HT1080 (cell line): Measurements from ENCODE around the gene DNAAF6. TPM values are rescaled to one million over a fixed set of nuclear protein-coding genes. Genes with fewer than 3 reads are reported as not detected.
"Not testable (repeated sequence)": the region's sequence is repeated elsewhere in the genome, so short reads cannot be mapped to it uniquely, and the experiment has no call there.

Experiments used
- DNase-seq: peaks from one replicate; pipeline ENCODE4 v3.0.0-alpha.2; 2015; ENCODE audit warnings: low read depth
- polyA plus RNA-seq, 2 experiments: library from polyadenylated mRNA; depleted of rRNA; stranded (reverse); fragments of >200 nt; gene quantifications; 2 replicates each; pipeline ENCODE4 v1.2.3, GENCODE V29; 2015
- total RNA-seq: library from RNA; depleted of rRNA; stranded (reverse); fragments of >200 nt; shearing (Covaris generic); gene quantifications from 2 replicates; pipeline ENCODE4 v1.2.3, GENCODE V29; 2014; rRNA removed

Gene DNAAF6
- total RNA-seq = not detected in 2 replicates
- not detected in 2 replicates for polyA plus RNA-seq (2015; cell fraction: cytosol; rRNA removed)
- not detected in 2 replicates for polyA plus RNA-seq (2015; cell fraction: nucleus; rRNA removed)

DNA sequence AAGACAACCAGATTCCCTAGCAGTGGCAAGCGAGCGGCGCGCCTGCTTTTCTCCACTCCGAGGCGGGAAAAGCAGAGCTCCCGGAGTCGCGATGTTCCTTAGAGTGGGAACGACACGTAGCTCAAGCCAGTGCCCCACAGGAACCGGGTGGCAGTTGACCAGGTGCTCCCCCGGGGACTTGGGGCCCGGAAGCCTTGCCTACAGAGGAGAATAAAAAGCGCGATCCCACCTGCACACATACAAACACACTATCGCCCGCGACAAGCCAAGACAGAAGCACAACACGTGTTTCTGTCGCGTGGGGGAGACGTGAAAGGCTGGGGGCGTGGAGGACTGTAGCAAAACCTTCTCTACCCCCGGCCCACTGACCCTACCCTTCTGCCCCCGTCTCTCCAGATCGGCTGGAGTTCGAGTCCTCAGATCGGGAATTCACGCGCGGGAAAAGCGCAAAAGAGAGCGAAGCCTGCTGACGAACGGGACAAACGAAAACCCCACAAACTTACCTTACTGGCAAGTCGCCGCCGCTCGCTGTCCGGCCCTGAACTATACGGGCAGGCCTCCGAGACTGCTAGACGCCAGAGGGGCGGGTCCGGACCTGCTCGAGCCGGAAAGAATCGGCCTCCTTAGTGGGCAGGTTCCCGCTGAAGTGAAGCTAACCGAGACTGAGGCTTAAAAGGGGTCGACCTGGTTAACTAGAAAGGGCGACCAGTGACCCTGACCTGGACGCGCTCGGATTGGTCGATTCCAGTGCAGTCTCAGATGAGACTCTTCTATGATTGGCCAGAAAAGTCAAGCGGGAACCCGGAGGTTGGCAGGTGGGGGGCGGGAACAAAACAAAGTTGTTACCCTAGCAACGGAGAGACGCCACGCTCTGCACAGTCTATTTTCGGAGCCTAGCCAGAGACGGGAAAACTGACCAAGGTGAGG, at the start of gene DNAAF6, which contains the start of gene NUP62CL:
TSS of gene DNAAF6 (plus strand) at position 842 of the 927 bp plus-strand sequence. CDS start 6,265 bp downstream, outside the sequence.
TSS of gene NUP62CL (minus strand) at position 664 of the 927 bp plus-strand sequence. CDS start 31,287 bp downstream, outside the sequence.
- DNase-seq = no peak

DNA sequence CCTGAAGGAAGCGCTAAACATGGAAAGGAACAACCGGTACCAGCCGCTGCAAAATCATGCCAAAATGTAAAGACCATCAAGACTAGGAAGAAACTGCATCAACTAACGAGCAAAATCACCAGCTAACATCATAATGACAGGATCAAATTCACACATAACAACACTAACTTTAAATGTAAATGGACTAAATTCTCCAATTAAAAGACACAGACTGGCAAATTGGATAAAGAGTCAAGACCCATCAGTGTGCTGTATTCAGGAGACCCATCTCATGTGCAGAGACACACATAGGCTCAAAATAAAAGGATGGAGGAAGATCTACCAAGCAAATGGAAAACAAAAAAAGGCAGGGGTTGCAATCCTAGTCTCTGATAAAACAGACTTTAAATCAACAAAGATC, 48.8 kb upstream of the DNAAF6 start:
- not testable (repeated sequence) for DNase-seq

DNA sequence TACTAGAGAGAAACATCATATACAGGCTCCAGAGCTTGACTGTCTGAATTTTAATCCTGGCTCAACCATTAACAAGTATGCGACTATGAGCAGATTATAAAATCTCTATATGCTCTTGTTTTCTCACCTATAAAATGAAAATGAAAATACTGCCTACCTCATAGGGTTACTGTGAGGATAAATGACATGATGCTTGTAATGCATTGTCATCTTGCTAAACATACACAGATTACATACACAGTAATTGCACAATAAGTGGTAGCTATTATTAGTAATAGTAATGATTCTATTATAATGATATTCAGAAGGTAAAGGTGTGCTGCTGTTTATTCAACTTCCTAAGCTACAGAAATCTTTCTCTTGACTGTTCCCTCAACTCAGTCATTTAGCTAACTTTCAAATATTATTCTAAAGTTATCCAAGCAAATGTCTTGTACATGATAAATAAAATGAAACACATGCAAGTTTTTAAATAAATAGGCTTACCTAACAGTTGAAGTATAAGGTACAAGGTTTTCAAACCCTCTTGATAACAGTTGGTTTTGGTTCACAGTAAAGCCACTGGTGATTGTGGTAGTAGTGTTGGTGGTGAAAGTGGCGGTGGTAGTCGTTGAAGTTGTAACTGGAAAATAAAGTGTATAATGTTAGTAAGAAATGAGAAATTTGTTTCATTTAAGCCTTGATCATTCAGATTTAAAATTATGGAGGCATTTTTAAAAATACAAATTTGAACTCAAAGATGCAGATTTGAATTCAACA, 39.1 kb upstream of the DNAAF6 start:
- no peak for DNase-seq

DNA sequence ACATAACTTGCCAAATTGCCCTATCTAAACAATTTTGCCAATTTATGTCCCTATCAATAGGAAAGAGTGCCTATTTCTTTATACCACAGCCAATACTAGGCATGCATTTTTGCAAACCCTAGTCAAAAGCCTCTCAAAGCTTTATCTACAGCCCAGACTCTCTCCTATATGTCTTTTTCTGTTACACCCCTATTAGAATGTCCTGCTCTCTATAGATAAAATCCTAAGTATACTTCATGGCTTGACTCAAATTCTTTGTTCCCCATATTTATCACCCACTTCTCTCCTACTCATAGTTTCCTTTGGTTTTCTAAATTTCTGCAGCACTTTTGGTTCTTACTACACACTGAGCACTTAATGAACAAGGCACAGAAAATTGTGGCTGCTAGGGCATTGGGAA, 38.2 kb upstream of the DNAAF6 start:
- no peak for DNase-seq

DNA sequence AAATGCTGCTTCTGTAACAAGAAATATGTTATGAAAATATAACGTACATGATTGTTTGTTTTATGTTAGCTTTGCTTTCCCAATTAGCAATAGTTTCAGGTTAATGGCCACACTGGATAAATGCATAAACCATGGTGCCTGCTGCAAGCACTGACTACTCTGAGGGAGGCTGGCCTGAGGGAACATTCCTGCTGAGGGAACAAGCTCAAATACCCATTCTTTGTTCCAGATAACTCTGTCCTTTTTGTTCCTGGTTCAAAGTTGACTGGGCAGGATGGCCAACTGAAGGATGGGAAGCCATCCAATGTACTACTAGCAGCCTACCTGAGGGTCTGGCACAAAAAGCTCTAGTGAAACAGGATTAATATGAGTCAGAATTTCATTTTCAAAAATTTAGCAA, 37.7 kb upstream of the DNAAF6 start:
- DNase-seq = no peak

DNA sequence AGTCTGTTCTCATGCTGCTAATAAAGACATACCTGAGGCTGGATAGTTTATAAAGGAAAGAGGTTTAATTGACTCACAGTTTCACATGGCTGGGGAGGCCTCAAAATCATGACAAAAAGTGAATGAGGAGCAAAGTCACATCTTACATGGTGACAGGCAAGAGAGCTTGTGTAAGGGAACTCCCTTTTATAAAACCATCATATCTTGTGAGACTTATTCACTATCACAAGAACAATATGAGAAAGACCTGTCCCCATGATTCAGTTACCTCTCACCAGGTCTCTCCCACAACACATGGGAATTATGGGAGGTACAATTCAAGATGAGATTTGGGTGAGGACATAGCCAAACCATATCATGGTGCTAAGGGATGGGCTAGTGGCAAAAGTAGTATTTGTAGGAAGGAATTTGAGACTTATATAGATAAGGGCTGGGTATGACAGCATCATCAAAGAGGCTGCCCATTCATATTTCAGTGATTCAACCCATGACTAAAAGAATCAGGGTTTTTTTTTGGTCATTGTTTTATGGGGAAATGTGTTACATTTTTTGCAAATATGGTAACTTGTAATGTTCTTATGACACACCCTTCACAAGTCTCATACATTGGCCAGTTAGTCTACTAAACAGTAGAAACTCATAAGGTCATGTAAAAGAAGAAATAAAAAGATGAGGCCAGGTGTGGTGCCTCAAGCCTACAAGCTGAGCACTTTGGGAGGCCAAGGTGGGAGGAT, 34.9 kb upstream of the DNAAF6 start:
- DNase-seq = no peak

DNA sequence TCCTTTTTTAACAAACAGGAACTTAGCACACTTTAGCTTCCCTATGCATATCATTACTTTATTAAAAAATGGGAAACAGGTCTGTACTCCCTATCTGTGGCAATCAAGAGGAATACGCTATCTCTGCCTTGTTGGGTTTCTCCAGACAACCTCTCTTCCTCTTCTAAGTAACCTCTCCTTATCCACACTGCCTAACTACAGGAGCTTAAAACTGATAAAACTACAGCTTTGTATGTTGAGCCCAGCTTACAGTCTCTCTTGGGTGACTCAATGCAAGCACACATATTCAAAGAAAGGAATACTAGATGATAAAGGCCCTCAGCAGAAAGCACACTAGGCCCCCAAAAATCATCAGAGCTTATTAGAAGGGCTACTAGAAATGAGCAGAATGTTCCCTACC, 9.1 kb upstream of the DNAAF6 start:
- DNase-seq = no peak

DNA sequence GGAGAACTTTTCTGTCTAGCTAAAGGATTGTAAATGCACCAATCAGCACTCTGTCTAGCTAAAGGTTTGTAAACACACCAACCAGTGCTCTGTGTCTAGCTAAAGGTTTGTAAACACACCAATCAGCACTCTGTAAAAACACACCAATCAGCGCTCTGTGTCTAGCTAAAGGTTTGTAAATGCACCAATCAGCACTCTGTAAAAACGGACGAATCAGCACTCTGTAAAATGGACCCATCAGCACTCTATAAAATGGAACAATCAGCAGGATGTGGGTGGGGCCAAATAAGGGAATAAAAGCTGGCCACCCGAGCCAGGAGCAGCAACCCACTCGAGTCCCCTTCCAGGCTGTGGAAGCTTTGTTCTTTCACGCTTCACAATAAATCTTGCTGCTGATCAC, 8.3 kb upstream of the DNAAF6 start:
- DNase-seq = not testable (repeated sequence)

DNA sequence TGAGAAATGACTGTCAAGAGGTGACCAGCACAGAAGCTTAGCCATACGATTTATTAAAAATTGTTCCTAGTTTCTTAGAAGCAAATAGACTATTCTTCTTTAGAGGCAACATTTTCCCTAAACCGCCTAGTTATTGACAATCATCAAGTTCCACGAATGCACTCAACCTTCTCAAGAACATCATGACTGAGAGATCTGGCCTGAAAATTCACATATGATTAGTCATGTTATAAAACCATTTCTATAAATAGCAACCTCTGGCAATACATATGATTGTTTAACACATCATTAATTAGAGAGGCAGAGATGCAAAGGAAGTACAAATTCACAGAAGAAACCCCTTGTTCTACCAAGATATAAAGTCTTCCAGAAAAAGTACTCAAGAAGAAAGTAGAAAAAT, 6.9 kb upstream of the DNAAF6 start:
- no peak for DNase-seq

DNA sequence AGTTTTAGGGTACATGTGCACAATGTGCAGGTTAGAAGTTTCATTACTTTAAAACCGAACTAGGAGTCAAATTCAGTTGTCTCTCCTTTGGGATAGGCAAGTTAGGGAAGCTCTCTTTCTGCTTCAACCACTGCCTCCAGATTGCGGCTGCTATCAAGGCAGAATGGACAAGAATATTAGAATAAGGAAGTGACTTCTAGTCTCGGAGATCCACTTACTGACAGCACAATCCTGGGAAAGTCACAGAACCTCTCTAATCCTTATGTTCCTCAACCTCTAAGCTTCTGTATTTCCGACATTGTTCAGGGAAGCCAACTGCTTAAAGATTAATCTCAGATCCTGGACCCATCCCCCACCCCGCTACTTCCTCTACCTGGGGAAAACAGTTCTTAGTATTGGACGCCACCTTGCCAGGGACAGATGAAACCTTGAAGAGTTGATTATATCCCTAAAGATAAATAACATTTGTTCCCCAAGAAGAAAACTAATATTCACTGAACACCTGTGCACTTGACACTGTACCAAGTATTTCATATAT, 2.3 kb upstream of the DNAAF6 start:
- DNase-seq = no peak

DNA sequence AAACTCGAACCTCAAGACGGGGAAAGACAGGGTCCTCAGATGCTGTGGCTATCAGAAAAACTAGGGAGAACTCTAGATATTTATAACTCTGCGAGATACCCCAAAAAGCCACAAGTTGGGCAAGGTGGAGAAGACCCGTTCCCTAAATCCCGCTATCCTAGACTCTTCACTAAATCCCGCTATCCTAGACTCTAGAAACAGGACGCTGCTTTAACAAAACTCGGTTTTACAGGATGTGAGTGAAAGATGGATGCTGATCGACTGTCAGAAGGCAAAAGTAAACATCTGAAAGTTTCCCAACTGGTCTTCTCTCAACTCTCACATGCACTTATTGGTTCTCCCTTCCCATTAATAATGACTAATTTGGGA, 270 bp downstream of the DNAAF6 start:
- no peak for DNase-seq

DNA sequence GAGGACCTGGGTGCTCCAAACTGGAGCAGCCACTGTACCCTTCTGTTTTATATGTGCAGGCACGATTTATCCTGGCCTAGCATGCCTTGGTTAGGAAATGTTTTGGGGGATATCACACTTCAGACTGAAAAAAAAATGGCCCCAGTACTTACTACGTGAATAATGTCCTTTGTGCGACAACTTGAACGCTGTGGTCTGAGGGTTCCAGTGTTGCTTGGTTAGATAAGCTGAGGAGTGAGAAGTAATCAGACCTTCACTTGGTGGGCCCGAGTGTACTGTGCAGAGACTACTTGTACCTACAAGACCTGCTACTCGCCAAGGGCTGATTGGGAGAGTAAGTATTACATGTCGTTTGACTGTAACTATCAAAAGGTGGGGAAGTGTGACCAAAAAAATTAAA, 678 bp downstream of the DNAAF6 start:
- DNase-seq = no peak

DNA sequence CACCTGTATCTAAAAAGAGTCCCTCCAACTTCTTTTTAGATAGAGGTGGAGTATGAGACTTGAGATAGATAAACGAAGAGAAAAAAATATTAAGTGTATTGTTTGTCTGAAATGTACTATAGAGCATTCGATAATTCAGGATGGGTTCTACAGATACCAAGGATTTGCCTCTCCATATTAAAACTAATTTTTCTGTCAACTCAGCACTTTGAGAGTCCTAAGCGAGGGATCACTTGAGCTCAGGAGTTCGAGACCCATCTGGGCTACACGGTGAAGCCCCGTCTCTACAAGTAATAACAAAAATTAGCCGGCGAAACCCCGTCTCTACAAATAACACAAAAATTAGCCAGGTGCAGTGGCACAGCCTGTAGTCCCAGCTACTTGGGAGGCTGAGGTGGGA, 1.5 kb downstream of the DNAAF6 start:
- DNase-seq = no peak

DNA sequence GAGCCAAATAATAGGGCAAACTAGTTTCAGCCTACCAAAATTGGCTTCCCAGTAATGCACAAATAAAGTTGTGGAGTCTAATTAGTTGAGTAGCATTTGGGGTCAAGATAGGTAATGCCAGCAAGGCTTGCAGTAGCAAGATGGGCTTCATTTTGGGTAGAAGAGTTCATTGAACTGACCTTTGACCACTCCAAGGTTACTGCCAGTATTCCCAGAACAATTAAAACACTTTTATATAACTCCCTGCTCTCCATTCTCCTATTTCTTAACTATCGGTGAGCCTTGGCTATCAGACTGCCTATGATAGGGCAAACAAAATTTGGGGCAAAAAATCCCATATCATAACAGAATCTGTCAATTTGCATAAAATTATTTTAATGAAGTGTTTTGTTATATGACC, 7.1 kb downstream of the DNAAF6 start:
- no peak for DNase-seq

DNA sequence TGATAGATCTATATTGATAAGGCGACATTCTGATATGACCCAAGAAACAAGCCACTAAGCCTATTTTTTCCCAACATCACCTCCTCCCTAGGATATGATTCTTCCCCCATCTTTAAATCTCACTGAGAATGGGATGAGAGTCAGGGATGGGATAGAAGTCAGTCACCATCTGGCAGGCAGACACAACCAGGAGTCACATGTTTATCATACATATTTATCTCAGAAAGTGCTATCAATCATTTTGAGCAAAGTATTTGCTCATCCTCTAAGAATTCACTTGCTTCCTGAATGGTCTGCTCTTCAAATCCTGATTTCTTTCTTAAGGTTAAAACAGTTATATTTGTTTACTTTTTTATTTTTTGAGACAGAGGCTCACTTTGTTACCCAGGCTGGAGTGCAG, 20.3 kb downstream of the DNAAF6 start:
- no peak for DNase-seq

DNA sequence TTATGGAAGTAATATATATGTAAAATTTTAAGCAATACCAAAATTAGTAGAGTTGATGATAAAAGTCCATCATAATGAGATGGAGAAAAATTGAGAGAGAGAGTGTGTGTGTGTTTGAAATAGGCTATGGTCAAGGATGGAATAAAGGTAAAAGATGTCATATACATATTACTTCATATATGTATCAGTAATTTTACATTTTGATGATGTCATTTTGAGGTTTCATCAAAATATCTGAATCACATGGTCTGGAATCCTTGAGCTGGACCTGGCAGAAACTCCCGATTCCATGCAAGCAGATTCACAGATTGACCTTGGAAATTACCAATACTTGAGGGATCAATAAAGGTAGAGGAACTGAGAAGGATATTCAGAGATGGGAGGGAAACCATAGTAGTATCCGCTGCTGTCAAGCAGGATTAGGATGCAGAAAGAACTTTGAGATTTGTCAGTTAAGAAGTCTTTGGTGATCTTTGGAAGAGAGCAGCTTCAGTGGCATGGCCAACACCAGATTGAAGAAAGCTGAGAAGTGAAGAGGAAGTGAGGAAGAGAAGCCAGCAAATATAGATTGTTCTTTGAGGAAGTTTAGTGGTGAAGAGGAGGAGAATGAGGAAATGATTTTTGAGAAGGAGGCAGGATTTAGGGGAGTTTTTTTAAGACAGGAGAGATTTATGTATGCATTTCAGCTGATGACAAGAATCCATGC, 21.5 kb downstream of the DNAAF6 start:
- DNase-seq = no peak

DNA sequence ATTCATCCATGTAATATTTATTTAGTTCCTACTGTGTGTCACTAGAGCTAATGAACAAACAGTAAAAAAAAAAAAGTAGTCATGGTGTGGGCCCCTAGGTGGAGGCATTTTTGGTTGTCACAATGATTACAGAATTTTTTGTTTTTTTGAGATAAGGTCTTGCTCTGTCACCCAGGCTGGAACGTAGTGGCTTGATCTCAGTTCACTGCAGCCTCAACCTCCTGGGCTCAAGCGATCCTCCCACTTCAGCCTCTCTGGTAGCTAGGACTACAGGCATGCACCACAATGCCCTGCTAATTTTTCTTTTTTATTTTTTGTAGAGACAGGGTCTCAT, 22.0 kb downstream of the DNAAF6 start:
- DNase-seq = no peak

DNA sequence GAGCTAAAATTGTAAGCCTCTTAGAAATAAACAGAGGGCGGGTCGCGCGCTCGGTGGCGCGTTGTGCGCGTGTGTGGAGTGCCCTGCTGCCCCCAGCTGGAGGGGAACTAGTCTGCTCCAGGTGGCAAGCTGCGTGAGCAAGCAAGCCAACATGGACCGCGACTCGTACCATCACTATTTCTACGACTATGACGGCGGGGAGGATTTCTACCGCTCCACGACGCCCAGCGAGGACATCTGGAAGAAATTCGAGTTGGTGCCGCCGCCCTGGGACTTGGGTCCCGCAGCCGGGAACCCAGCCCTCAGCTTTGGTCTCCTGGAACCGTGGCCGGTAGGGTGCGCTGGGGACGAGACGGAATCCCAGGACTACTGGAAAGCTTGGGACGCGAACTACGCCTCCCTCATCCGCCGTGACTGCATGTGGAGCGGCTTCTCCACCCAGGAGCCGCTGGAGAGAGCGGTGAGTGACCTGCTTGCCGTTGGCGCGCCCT, 66.1 kb downstream of the DNAAF6 start:
- no peak for DNase-seq

DNA sequence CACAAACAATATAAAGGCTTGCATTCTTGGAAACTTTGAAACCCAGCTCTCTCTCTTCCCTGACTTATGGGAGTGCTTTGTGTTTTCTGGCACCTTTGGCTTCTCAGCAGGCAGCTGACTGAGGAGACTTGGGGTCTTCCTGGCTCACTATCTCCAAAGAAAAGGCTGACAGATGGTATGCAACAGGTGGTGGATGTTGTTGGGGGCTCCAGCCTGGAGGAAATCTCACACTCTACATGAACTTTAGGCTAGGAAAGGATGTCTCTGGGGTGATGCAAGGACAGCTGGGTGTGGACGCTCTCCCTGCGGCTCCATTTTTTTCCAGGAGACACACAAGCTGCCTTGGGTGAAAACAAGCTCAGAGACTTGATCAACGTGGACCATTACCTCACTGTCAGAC, 67.4 kb downstream of the DNAAF6 start:
- DNase-seq = no peak

DNA sequence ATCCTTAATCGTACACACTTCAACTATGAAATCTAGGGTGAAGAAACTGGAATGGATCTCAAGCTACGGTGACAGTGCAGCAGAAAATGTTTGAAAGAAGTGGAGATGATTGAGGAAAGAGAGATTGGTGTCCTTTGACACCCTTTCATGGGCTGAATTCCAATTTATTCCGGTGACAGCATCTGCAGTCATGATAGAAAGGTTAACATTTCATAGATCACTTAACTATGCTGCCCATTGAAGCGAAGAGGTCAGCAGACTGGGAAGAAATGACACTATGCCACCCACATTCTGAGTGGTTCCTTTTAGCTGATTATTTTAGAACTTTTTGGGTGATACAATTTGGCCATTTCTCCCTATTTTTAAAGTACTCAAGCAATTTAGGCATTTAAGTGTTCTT, 82.3 kb downstream of the DNAAF6 start:
- no peak for DNase-seq

DNA sequence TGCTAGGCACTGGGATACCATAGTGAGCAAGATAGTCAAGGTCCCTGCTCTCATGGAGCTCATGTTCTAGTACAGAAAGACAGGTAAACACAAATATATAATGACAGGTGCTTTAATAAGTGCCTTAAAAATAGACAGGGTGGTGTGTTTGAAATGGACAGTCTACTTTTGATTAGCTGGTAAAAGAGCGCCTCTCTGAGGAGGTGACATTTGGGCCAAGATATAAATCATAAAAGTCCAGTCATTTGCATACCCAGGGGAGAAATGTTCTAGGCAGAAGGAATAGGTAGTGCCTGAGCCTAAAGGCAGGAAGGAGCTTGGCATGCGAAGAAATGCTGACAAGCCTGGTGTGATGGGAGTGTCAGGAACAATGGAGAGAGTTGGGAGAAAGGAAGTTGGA, 83.6 kb downstream of the DNAAF6 start:
- no peak for DNase-seq
